CD4-positive, alpha-beta memory T cell (primary cell): ENCODE results near the gene PCDHGA9. TPM values are rescaled to one million over a fixed set of nuclear protein-coding genes. Genes with fewer than 3 reads are reported as not detected.
A peak's percentile ranks its signal among the peaks of the same experiment; 100 is the strongest.
"Not testable (repeated sequence)": the region's sequence is repeated elsewhere in the genome, so short reads cannot be mapped to it uniquely, and the experiment has no call there.

ENCODE experiments used
- CTCF ChIA-PET: fragments of 350-600 bp; sonication (Branson Sonifier 250); formaldehyde crosslinking; loops from one replicate; lab custom pipeline; 2021; ENCODE audit warnings: inconsistent platforms; ENCODE audit not compliant: partially characterized antibody; lab: Charles Lee
- POLR2A ChIA-PET: fragments of 350-600 bp; sonication (Branson Sonifier 250); formaldehyde crosslinking; loops from one replicate; lab custom pipeline; 2021; ENCODE audit not compliant: partially characterized antibody; lab: Charles Lee
- DNase-seq, 5 donors: peaks; one replicate each; pipeline versions ENCODE4 v3.0.0 to v3.0.0-alpha.2; 2020 to 2022; ENCODE audit warnings: mixed read lengths in 1 of 5
- H3K27ac ChIP-seq: one replicate; pipeline ENCODE4 v1.7.0; 2013; ENCODE audit warnings: low read depth, low read length
- H3K27me3 ChIP-seq: 2 replicates; pipeline ENCODE4 v1.7.0; 2013; ENCODE audit warnings: mild to moderate bottlenecking, low read length, moderate library complexity; ENCODE audit not compliant: insufficient read depth
- H3K36me3 ChIP-seq: 2 replicates; pipeline ENCODE4 v1.7.0; 2013; ENCODE audit warnings: mild to moderate bottlenecking, low read length, moderate library complexity; ENCODE audit not compliant: insufficient read depth
- H3K4me1 ChIP-seq: 2 replicates; pipeline ENCODE4 v1.7.0; 2013; ENCODE audit warnings: mild to moderate bottlenecking, low read length, moderate library complexity; ENCODE audit not compliant: insufficient read depth
- H3K4me3 ChIP-seq, 2 donors: one replicate each; pipeline ENCODE4 v1.7.0; 2013; ENCODE audit warnings: low read length in 2 of 2, mild to moderate bottlenecking in 1 of 2
- H3K9me3 ChIP-seq, 2 donors: one replicate each; pipeline ENCODE4 v1.7.0; 2013; ENCODE audit warnings: low read length in 2 of 2, control low read depth in 1 of 2; ENCODE audit not compliant: control insufficient read depth in 1 of 2
- H3K27ac Mint-ChIP-seq, 7 donors: one replicate each; pipeline ENCODE4 v1.8.0; 2020 to 2021; ENCODE audit warnings: mixed read lengths in 7 of 7, mild to moderate bottlenecking in 6 of 7, inconsistent platforms in 3 of 7, moderate library complexity in 3 of 7
- H3K27me3 Mint-ChIP-seq, 2 donors: one replicate each; pipeline ENCODE4 v1.8.0; 2020 to 2021; ENCODE audit warnings: mixed read lengths in 2 of 2
- H3K36me3 Mint-ChIP-seq, 2 donors: one replicate each; pipeline ENCODE4 v1.8.0; 2020 to 2021; ENCODE audit warnings: mixed read lengths in 2 of 2, inconsistent platforms in 1 of 2, mild to moderate bottlenecking in 1 of 2
- H3K4me1 Mint-ChIP-seq, 4 donors: one replicate each; pipeline ENCODE4 v1.8.0; 2020 to 2021; ENCODE audit warnings: mixed read lengths in 4 of 4, mild to moderate bottlenecking in 1 of 4
- H3K4me3 Mint-ChIP-seq, 8 donors: one replicate each; pipeline ENCODE4 v1.8.0; 2020 to 2021; ENCODE audit warnings: mixed read lengths in 8 of 8, mild to moderate bottlenecking in 7 of 8, moderate library complexity in 6 of 8, inconsistent platforms in 3 of 8
- H3K9me3 Mint-ChIP-seq, 8 donors: one replicate each; pipeline ENCODE4 v1.8.0; 2020 to 2021; ENCODE audit warnings: mixed read lengths in 8 of 8, mild to moderate bottlenecking in 5 of 8, inconsistent platforms in 3 of 8, moderate library complexity in 1 of 8
- intact Hi-C: fragments of 100-400 bp; cut with micrococcal nuclease; formaldehyde crosslinking; loops from one replicate; pipeline ENCODE4 v1.15.1; 2023
- polyA plus RNA-seq, 2 donors: library from polyadenylated mRNA; unstranded; fragments of 300-500 nt; fragmentation: Illumina TruSeq; gene quantifications; one replicate each; pipeline ENCODE4 v1.2.3, GENCODE V29; 2021
- total RNA-seq, 2 experiments: library from RNA; stranded (reverse); gene quantifications; one replicate each; pipeline ENCODE4 v1.2.3, GENCODE V29; 2021

Gene PCDHGA9
- total and polyA plus RNA-seq, 4 experiments from 2014 or later, result 0.09 to 0.25 (median 0.17) TPM; not detected in 1

GRCh38 chr5:141417494-141418172 is 15.1 kb downstream of the PCDHGA9 start, which contains the start of gene PCDHGB7:
Gene PCDHGB7, plus strand, starts transcription at chr5:141417677. Its CDS starts 183 bp downstream, at chr5:141417860.
- Mint-ChIP-seq H3K27me3 (peaks cover 43 to 69% of the 10 kb centered on the region in 2 donors), H3K36me3 (peaks cover 23 to 33% of the 10 kb centered on the region in 2 donors), H3K27ac (peak within 1 kb of the TSS in 3 of 7 donors; percentile 32 to 70 (median 66)), H3K4me3 (peak within 1 kb of the TSS; percentile 61 to 79 (median 69)), H3K9me3 (peaks cover 6 to 70% (median 62%) of the 10 kb centered on the region in 8 donors), H3K4me1 (peaks cover 12 to 24% (median 16%) of the 10 kb centered on the region in 4 donors)
- not testable (repeated sequence) for H3K9me3 ChIP-seq, H3K36me3 ChIP-seq, H3K27ac ChIP-seq, H3K4me3 ChIP-seq, DNase-seq
- peaks cover 16% of the 10 kb centered on the region for H3K4me1 ChIP-seq
- H3K27me3 ChIP-seq, result peaks cover 48% of the 10 kb centered on the region
- CTCF ChIA-PET, result interaction anchor here (1.0 to 3.1 kb wide), 7 partner anchors 12 to 146 kb away, joined by 3 to 9 read pairs (median 6); partner anchors contain the start of gene PCDHGA12
- intact Hi-C loops, result loop anchor here (10.0 kb wide), 1 partner anchor 93 kb away; the partner anchor contains the start of gene TAF7
- POLR2A ChIA-PET, result interaction anchor here (2.1 kb wide), 1 partner anchor 98 kb away, joined by 4 read pairs; no protein-coding TSS in a partner anchor

DNA sequence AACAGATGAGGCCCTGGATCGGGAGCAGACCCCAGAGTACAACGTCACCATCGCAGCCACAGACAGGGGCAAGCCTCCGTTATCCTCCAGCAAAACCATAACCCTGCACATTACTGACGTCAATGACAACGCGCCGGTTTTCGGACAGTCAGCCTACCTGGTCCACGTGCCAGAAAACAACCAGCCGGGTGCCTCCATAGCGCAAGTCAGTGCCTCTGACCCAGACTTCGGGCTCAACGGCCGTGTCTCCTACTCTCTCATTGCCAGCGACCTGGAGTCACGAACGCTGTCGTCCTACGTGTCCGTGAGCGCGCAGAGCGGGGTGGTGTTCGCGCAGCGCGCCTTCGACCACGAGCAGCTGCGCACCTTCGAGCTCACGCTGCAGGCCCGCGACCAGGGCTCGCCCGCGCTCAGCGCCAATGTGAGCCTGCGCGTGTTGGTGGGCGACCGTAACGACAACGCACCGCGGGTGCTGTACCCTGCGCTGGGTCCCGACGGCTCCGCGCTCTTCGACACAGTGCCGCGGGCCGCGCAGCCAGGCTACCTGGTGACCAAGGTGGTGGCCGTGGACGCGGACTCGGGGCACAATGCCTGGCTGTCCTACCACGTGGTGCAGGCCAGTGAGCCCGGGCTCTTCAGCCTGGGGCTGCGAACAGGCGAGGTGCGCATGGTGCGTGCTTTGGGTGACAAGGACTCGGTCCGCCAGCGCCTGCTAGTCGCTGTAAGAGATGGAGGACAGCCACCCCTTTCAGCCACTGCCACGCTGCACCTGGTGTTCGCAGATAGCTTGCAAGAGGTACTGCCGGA is 16.7 kb downstream of the PCDHGA9 start:
- Histone ChIP-seq H3K36me3 (no peaks in the 10 kb centered on the region), H3K4me1 (peaks cover 8% of the 10 kb centered on the region), H3K4me3 (no peak overlapping the region), H3K27me3 (peaks cover 48% of the 10 kb centered on the region), H3K27ac (no peak overlapping the region), H3K9me3 (peaks cover 0 to 4% of the 10 kb centered on the region in 2 donors)
- no peak for DNase-seq
- intact Hi-C loops, result loop anchor here (10.0 kb wide), 1 partner anchor 94 kb away; the partner anchor contains the start of gene TAF7
- H3K4me3 Mint-ChIP-seq, result peak overlapping the region in 7 of 8 donors; percentile 17 to 75 (median 28)
- H3K27ac Mint-ChIP-seq, result peak overlapping the region in 4 of 7 donors; percentile 32 to 91 (median 75)
- peaks cover 44 to 61% of the 10 kb centered on the region in 2 donors for H3K27me3 Mint-ChIP-seq
- POLR2A ChIA-PET, result no interaction called here
- peaks cover 22 to 26% of the 10 kb centered on the region in 2 donors for H3K36me3 Mint-ChIP-seq
- H3K4me1 Mint-ChIP-seq, result peaks cover 4 to 11% (median 6%) of the 10 kb centered on the region in 4 donors
- CTCF ChIA-PET, result interaction anchor here (0.9 to 3.1 kb wide), 3 partner anchors 93 to 145 kb away, joined by 5 to 9 read pairs (median 6); no protein-coding TSS in a partner anchor
- peaks cover 4 to 74% (median 63%) of the 10 kb centered on the region in 8 donors for H3K9me3 Mint-ChIP-seq

DNA sequence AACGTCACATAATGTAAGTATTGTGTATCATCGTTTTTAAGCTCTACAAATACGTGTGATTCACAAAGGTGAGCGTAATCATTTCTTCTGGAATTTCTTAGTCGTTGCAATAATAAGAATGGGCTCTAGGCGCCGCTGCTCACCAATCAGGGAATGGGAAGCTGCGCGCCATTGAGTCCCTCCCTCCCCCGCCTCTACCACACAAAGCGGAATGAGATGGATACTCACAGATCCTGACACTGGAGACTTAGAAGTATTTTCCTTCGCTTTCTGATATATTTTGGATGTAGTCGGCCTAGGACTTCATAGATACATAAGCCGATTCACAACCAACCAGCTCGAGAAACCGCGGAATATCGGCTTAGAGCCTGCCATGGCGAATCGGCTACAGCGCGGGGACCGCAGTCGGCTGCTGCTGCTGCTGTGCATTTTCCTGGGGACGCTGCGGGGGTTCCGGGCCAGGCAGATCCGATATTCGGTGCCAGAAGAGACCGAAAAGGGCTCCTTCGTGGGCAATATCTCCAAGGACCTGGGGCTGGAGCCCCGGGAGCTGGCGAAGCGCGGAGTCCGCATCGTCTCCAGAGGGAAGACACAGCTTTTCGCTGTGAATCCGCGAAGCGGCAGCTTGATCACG is 18.4 kb downstream of the PCDHGA9 start, which contains the start of gene PCDHGA11:
TSS of gene PCDHGA11 (plus strand) at position 197 of the 634 bp plus-strand sequence. CDS start at position 374, 177 bp downstream.
- H3K4me3 Mint-ChIP-seq, result peak within 1 kb of the TSS; percentile 77 to 83 (median 80)
- peaks cover 8% of the 10 kb centered on the region for H3K4me1 ChIP-seq
- peaks cover 0 to 4% of the 10 kb centered on the region in 2 donors for H3K9me3 ChIP-seq
- H3K27ac Mint-ChIP-seq, result peak within 1 kb of the TSS in 5 of 7 donors; percentile 10 to 93 (median 84)
- peaks cover 52 to 63% of the 10 kb centered on the region in 2 donors for H3K27me3 Mint-ChIP-seq
- H3K9me3 Mint-ChIP-seq, result peaks cover 4 to 70% (median 56%) of the 10 kb centered on the region in 8 donors
- POLR2A ChIA-PET, result interaction anchor here (1.3 kb wide), 1 partner anchor 143 kb away, joined by 4 read pairs; no protein-coding TSS in a partner anchor
- H3K36me3 Mint-ChIP-seq, result peaks cover 19 to 25% of the 10 kb centered on the region in 2 donors
- H3K4me3 ChIP-seq, result peak within 1 kb of the TSS; percentile 33 to 42
- peak in 1 of 5 donors; percentile 31 for DNase-seq
- intact Hi-C loops, result no loop called here
- H3K27me3 ChIP-seq, result peaks cover 41% of the 10 kb centered on the region
- H3K36me3 ChIP-seq, result no peaks in the 10 kb centered on the region
- CTCF ChIA-PET, result interaction anchor here (0.7 to 2.3 kb wide), 8 partner anchors 8 to 137 kb away, joined by 3 to 18 read pairs (median 6); partner anchors contain the start of genes PCDHGA10, PCDHGA12 and TAF7
- no peak within 1 kb of the TSS for H3K27ac ChIP-seq
- H3K4me1 Mint-ChIP-seq, result peaks cover 0 to 11% (median 3%) of the 10 kb centered on the region in 4 donors

DNA sequence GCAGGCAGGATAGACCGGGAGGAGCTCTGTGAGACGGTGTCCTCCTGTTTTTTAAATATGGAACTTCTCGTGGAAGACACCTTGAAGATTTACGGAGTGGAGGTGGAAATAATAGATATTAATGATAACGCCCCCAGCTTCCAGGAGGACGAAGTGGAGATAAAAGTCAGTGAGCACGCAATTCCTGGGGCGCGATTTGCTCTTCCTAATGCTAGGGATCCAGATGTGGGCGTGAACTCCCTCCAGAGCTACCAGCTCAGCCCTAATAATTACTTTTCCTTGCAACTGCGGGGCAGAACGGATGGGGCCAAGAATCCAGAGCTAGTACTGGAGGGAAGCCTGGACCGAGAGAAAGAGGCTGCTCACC is 18.9 kb downstream of the PCDHGA9 start:
- Mint-ChIP-seq H3K4me1 (peaks cover 0 to 11% (median 3%) of the 10 kb centered on the region in 4 donors), H3K9me3 (peaks cover 4 to 70% (median 56%) of the 10 kb centered on the region in 8 donors), H3K4me3 (peak overlapping the region in 7 of 8 donors; percentile 46 to 83 (median 79)), H3K36me3 (peaks cover 19 to 25% of the 10 kb centered on the region in 2 donors), H3K27ac (peak overlapping the region in 4 of 7 donors; percentile 37 to 84 (median 78)), H3K27me3 (peaks cover 53 to 63% of the 10 kb centered on the region in 2 donors)
- ChIA-PET POLR2A (interaction anchor here (1.3 kb wide), 1 partner anchor 143 kb away, joined by 4 read pairs; no protein-coding TSS in a partner anchor), CTCF (interaction anchor here (0.7 to 2.3 kb wide), 8 partner anchors 9 to 136 kb away, joined by 3 to 18 read pairs (median 6); partner anchors contain the start of genes PCDHGA10, PCDHGA12 and TAF7)
- no peaks in the 10 kb centered on the region for H3K36me3 ChIP-seq
- peaks cover 36% of the 10 kb centered on the region for H3K27me3 ChIP-seq
- H3K4me1 ChIP-seq, result peaks cover 8% of the 10 kb centered on the region
- intact Hi-C loops, result no loop called here
- peak overlapping the region in 1 of 2 donors; percentile 33 for H3K4me3 ChIP-seq
- H3K9me3 ChIP-seq, result peaks cover 0 to 4% of the 10 kb centered on the region in 2 donors
- no peak for DNase-seq
- H3K27ac ChIP-seq, result no peak overlapping the region

DNA sequence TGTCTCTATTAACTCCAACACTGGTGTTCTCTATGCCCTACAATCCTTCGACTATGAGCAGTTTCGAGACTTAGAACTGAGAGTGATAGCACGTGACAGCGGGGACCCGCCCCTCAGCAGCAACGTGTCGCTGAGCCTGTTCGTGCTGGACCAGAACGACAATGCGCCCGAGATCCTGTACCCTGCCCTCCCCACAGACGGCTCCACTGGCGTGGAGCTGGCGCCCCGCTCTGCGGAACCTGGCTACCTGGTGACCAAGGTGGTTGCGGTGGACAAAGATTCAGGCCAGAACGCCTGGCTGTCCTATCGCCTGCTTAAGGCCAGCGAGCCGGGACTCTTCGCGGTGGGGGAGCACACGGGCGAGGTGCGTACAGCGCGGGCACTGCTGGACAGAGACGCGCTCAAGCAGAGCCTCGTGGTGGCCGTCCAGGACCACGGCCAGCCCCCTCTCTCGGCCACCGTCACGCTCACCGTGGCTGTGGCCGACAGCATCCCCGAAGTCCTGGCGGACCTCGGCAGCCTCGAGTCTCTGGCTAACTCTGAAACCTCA is 20.2 kb downstream of the PCDHGA9 start:
- Histone ChIP-seq H3K27ac (no peak overlapping the region), H3K4me3 (no peak overlapping the region), H3K9me3 (peaks cover 0 to 4% of the 10 kb centered on the region in 2 donors), H3K27me3 (peaks cover 36% of the 10 kb centered on the region), H3K4me1 (peaks cover 8% of the 10 kb centered on the region), H3K36me3 (no peaks in the 10 kb centered on the region)
- DNase-seq, result no peak
- Mint-ChIP-seq H3K36me3 (peaks cover 23 to 26% of the 10 kb centered on the region in 2 donors), H3K27me3 (peaks cover 57 to 64% of the 10 kb centered on the region in 2 donors), H3K27ac (peak overlapping the region in 1 of 7 donors; percentile 84), H3K4me3 (peak overlapping the region in 3 of 8 donors; percentile 13 to 78 (median 37)), H3K9me3 (peaks cover 4 to 77% (median 60%) of the 10 kb centered on the region in 8 donors), H3K4me1 (peaks cover 0 to 11% (median 2%) of the 10 kb centered on the region in 4 donors)
- intact Hi-C loops, result no loop called here
- CTCF ChIA-PET, result no interaction called here
- POLR2A ChIA-PET, result no interaction called here
